ENCODE measurements around the gene FRMD4B. TPM values are rescaled to one million over a fixed set of nuclear protein-coding genes. Genes with fewer than 3 reads are reported as not detected.
A peak's percentile ranks its signal among the peaks of the same experiment; 100 is the strongest.

FRMD4B gene
- total RNA-seq, 1 donor from 2014 or later = 16.1 TPM

GRCh38 chr3:69352305-69353087 lies 33.4 kb downstream of the FRMD4B start:
- intact Hi-C loops (cut with micrococcal nuclease) = no loop called here
- peak overlapping the region; percentile 68 for H3K27ac ChIP-seq (replicated peaks)
- peaks cover 42% of the 10 kb centered on the region for H3K4me1 ChIP-seq
- no peaks in the 10 kb centered on the region for H3K27me3 ChIP-seq (ENCODE audit: low read depth)
- peak overlapping the region; percentile 59 for H3K4me3 ChIP-seq
- no peak for DNase-seq
- H3K36me3 ChIP-seq = no peaks in the 10 kb centered on the region
- no peaks in the 10 kb centered on the region for H3K9me3 ChIP-seq (replicated peaks)
- no peak for TF ChIP-seq CTCF (IDR thresholded peaks at IDR 0.05; ENCODE audit: borderline replicate concordance)

GRCh38 chr3:69343875-69344274 lies 42.0 kb downstream of the FRMD4B start:
- peaks cover 9% of the 10 kb centered on the region for H3K9me3 ChIP-seq (replicated peaks)
- no peak overlapping the region for H3K27ac ChIP-seq (replicated peaks)
- intact Hi-C loops (cut with micrococcal nuclease) = no loop called here
- H3K4me1 ChIP-seq = peaks cover 35% of the 10 kb centered on the region
- H3K27me3 ChIP-seq (ENCODE audit: low read depth) = no peaks in the 10 kb centered on the region
- DNase-seq = no peak
- H3K36me3 ChIP-seq = no peaks in the 10 kb centered on the region
- no peak overlapping the region for H3K4me3 ChIP-seq
- no peak for TF ChIP-seq CTCF (IDR thresholded peaks at IDR 0.05; ENCODE audit: borderline replicate concordance)

- peaks cover 38% of the 10 kb centered on the region for H3K4me1 ChIP-seq
- H3K36me3 ChIP-seq = no peaks in the 10 kb centered on the region
- intact Hi-C loops (cut with micrococcal nuclease) = no loop called here
- H3K27ac ChIP-seq (replicated peaks) = peak overlapping the region; percentile 50
- H3K4me3 ChIP-seq = no peak overlapping the region
- no peak for TF ChIP-seq CTCF (IDR thresholded peaks at IDR 0.05; ENCODE audit: borderline replicate concordance)
- no peak for DNase-seq
- H3K9me3 ChIP-seq (replicated peaks) = peaks cover 9% of the 10 kb centered on the region
- H3K27me3 ChIP-seq (ENCODE audit: low read depth) = no peaks in the 10 kb centered on the region
Measured at GRCh38 chr3:69342074-69342473, 43.8 kb downstream of the FRMD4B start.

GRCh38 chr3:69339760-69340159 lies 46.1 kb downstream of the FRMD4B start:
- Histone ChIP-seq H3K36me3 (no peaks in the 10 kb centered on the region), H3K4me3 (no peak overlapping the region), H3K27me3 (ENCODE audit: low read depth) (no peaks in the 10 kb centered on the region), H3K4me1 (peaks cover 48% of the 10 kb centered on the region), H3K9me3 (replicated peaks) (peaks cover under 1% of the 10 kb centered on the region), H3K27ac (replicated peaks) (peak overlapping the region; percentile 50)
- intact Hi-C loops (cut with micrococcal nuclease) = no loop called here
- no peak for TF ChIP-seq CTCF (IDR thresholded peaks at IDR 0.05; ENCODE audit: borderline replicate concordance)
- DNase-seq = peak; percentile 36

- peak overlapping the region; percentile 50 for H3K27ac ChIP-seq (replicated peaks)
- intact Hi-C loops (cut with micrococcal nuclease) = no loop called here
Measured at GRCh38 chr3:69338911-69339310, 47.0 kb downstream of the FRMD4B start.

More at GRCh38 chr3:69338911-69339310, 47.0 kb downstream of the FRMD4B start:
- H3K27me3 ChIP-seq (ENCODE audit: low read depth) = no peaks in the 10 kb centered on the region
- H3K9me3 ChIP-seq (replicated peaks) = no peaks in the 10 kb centered on the region
- no peak for TF ChIP-seq CTCF (IDR thresholded peaks at IDR 0.05; ENCODE audit: borderline replicate concordance)
- H3K36me3 ChIP-seq = no peaks in the 10 kb centered on the region
- H3K4me3 ChIP-seq = no peak overlapping the region
- peaks cover 57% of the 10 kb centered on the region for H3K4me1 ChIP-seq
- DNase-seq = no peak
